ENCODE measurements around the gene SDHAF2.

GRCh38 chr11:61439615-61440014 lies 9.7 kb downstream of the SDHAF2 start:
- TF ChIP-seq EZH2 (IDR thresholded peaks at IDR 0.05; ENCODE audit: low read length, unreplicated experiment) (no peak), EZH2phosphoT487 (IDR thresholded peaks at IDR 0.05; ENCODE audit: borderline replicate concordance, low read length) (no peak)
- TF ChIP-seq, protein P1, sequence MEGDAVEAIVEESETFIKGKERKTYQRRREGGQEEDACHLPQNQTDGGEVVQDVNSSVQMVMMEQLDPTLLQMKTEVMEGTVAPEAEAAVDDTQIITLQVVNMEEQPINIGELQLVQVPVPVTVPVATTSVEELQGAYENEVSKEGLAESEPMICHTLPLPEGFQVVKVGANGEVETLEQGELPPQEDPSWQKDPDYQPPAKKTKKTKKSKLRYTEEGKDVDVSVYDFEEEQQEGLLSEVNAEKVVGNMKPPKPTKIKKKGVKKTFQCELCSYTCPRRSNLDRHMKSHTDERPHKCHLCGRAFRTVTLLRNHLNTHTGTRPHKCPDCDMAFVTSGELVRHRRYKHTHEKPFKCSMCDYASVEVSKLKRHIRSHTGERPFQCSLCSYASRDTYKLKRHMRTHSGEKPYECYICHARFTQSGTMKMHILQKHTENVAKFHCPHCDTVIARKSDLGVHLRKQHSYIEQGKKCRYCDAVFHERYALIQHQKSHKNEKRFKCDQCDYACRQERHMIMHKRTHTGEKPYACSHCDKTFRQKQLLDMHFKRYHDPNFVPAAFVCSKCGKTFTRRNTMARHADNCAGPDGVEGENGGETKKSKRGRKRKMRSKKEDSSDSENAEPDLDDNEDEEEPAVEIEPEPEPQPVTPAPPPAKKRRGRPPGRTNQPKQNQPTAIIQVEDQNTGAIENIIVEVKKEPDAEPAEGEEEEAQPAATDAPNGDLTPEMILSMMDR (conservative IDR thresholded peaks at IDR 0.05; ENCODE audit: low read depth, low read length) = no peak

Measured in PC-3 (cell line).